Loucy (cell line): Measurements from ENCODE around the gene SH3BP5L.

Experiments used
- H2AFZ ChIP-seq: fragments of 200-600 bp; sonication (generic); 2 replicates; pipeline ENCODE4 v1.6.0; 2016; ENCODE audit warnings: antibody characterized with exemption, mild to moderate bottlenecking, low read length, moderate library complexity
- H3F3A ChIP-seq: fragments of 200-600 bp; 2 replicates; pipeline ENCODE4 v1.6.0; 2016; ENCODE audit warnings: antibody characterized with exemption, low read depth, mild to moderate bottlenecking
- H3K27me3 ChIP-seq: fragments of 200-600 bp; sonication (generic); 2 replicates; pipeline ENCODE4 v1.6.1; 2014; ENCODE audit warnings: low read length, mild to moderate bottlenecking; ENCODE audit not compliant: insufficient read depth, poor library complexity, severe bottlenecking
- H3K36me3 ChIP-seq: fragments of 200-600 bp; sonication (generic); 2 replicates; pipeline ENCODE4 v1.6.1; 2016; ENCODE audit warnings: low read length; ENCODE audit not compliant: insufficient read depth
- H3K4me1 ChIP-seq: fragments of 200-600 bp; sonication (generic); 2 replicates; pipeline ENCODE4 v1.5.1; 2014; ENCODE audit warnings: low read length, mild to moderate bottlenecking; ENCODE audit not compliant: insufficient read depth, poor library complexity, severe bottlenecking
- H3K4me2 ChIP-seq: fragments of 200-600 bp; sonication (generic); 2 replicates; pipeline ENCODE4 v1.6.0; 2014; ENCODE audit warnings: antibody characterized with exemption, low read length, low read depth, mild to moderate bottlenecking; ENCODE audit not compliant: poor library complexity, severe bottlenecking
- H3K4me3 ChIP-seq: fragments of 200-600 bp; sonication (generic); 2 replicates; pipeline ENCODE4 v1.5.1; 2014; ENCODE audit warnings: low read length, mild to moderate bottlenecking, mixed read lengths; ENCODE audit not compliant: poor library complexity, severe bottlenecking
- H3K79me2 ChIP-seq: fragments of 200-600 bp; sonication (generic); 2 replicates; pipeline ENCODE4 v1.6.1; 2014; ENCODE audit warnings: low read length; ENCODE audit not compliant: insufficient read depth
- H3K9ac ChIP-seq: fragments of 200-600 bp; sonication (generic); 2 replicates; pipeline ENCODE4 v1.6.0; 2014; ENCODE audit warnings: mild to moderate bottlenecking, low read depth, low read length, moderate library complexity; ENCODE audit not compliant: poor library complexity, severe bottlenecking
- H3K9me2 ChIP-seq: fragments of 200-600 bp; sonication (generic); replicated peaks from 2 replicates; pipeline ENCODE4 v1.6.1; 2016; ENCODE audit warnings: low read depth, low read length, mixed read lengths
- H3K9me3 ChIP-seq: fragments of 200-600 bp; sonication (generic); 2 replicates; pipeline ENCODE4 v1.6.1; 2014; ENCODE audit warnings: mild to moderate bottlenecking, antibody characterized with exemption, low read length, low read depth; ENCODE audit not compliant: insufficient read depth
- H4K20me1 ChIP-seq: fragments of 200-600 bp; sonication (generic); 2 replicates; pipeline ENCODE4 v1.6.0; 2014; ENCODE audit warnings: antibody characterized with exemption, low read length, mild to moderate bottlenecking; ENCODE audit not compliant: insufficient read depth, poor library complexity, severe bottlenecking
- CTCF ChIP-seq: fragments of 200-600 bp; sonication (generic); conservative IDR thresholded peaks from 2 replicates; pipeline ENCODE4 v1.5.1; 2014; ENCODE audit warnings: mild to moderate bottlenecking, antibody characterized with exemption, low read length
- EZH2phosphoT487 ChIP-seq: fragments of 200-600 bp; IDR thresholded peaks from 2 replicates; pipeline ENCODE4 v1.6.1; 2018; ENCODE audit warnings: antibody characterized with exemption, mild to moderate bottlenecking, moderate library complexity, borderline replicate concordance

SH3BP5L gene

GRCh38 chr1:248862695-248862997 is 36.9 kb upstream of the SH3BP5L start:
- no peaks in the 10 kb centered on the region for H3K27me3 ChIP-seq
- peak overlapping the region; percentile 80 for H2AFZ ChIP-seq
- no peaks in the 10 kb centered on the region for H3F3A ChIP-seq
- no peaks in the 10 kb centered on the region for H4K20me1 ChIP-seq
- peak overlapping the region; percentile 76 for H3K4me3 ChIP-seq
- H3K4me1 ChIP-seq, result peaks cover 36% of the 10 kb centered on the region
- H3K79me2 ChIP-seq, result peaks cover 8% of the 10 kb centered on the region
- H3K4me2 ChIP-seq, result peak overlapping the region; percentile 81
- peak overlapping the region; percentile 74 for H3K9ac ChIP-seq
- no peaks in the 10 kb centered on the region for H3K36me3 ChIP-seq
- H3K9me2 ChIP-seq, result no peaks in the 10 kb centered on the region
- TF ChIP-seq EZH2phosphoT487, result no peak
- no peaks in the 10 kb centered on the region for H3K9me3 ChIP-seq

GRCh38 chr1:248861616-248862015 is 35.9 kb upstream of the SH3BP5L start:
- peaks cover 44% of the 10 kb centered on the region for H3K4me1 ChIP-seq
- H3F3A ChIP-seq, result no peaks in the 10 kb centered on the region
- H2AFZ ChIP-seq, result no peak overlapping the region
- H4K20me1 ChIP-seq, result no peaks in the 10 kb centered on the region
- H3K36me3 ChIP-seq, result no peaks in the 10 kb centered on the region
- no peaks in the 10 kb centered on the region for H3K9me3 ChIP-seq
- no peak overlapping the region for H3K4me3 ChIP-seq
- H3K79me2 ChIP-seq, result peaks cover 18% of the 10 kb centered on the region
- no peaks in the 10 kb centered on the region for H3K27me3 ChIP-seq
- H3K4me2 ChIP-seq, result no peak overlapping the region
- no peaks in the 10 kb centered on the region for H3K9me2 ChIP-seq
- no peak for TF ChIP-seq CTCF
- TF ChIP-seq EZH2phosphoT487, result no peak
- no peak overlapping the region for H3K9ac ChIP-seq

GRCh38 chr1:248860007-248860406 is 34.3 kb upstream of the SH3BP5L start:
- H3K9me3 ChIP-seq, result no peaks in the 10 kb centered on the region
- peak overlapping the region; percentile 98 for H3K4me3 ChIP-seq
- peaks cover 53% of the 10 kb centered on the region for H3K4me1 ChIP-seq
- H3F3A ChIP-seq, result no peaks in the 10 kb centered on the region
- no peak overlapping the region for H2AFZ ChIP-seq
- peaks cover 34% of the 10 kb centered on the region for H3K79me2 ChIP-seq
- no peaks in the 10 kb centered on the region for H4K20me1 ChIP-seq
- H3K4me2 ChIP-seq, result peak overlapping the region; percentile 80
- TF ChIP-seq CTCF (no peak), EZH2phosphoT487 (no peak)
- peak overlapping the region; percentile 98 for H3K9ac ChIP-seq
- no peaks in the 10 kb centered on the region for H3K27me3 ChIP-seq
- H3K9me2 ChIP-seq, result no peaks in the 10 kb centered on the region
- peaks cover under 1% of the 10 kb centered on the region; the same call in 1 of the 2 replicates for H3K36me3 ChIP-seq
